Sciatic nerve (tissue), 2 donors: Measurements from ENCODE around the gene CUL5. TPM values are rescaled to one million over a fixed set of nuclear protein-coding genes. Genes with fewer than 3 reads are reported as not detected.
"Not testable (repeated sequence)": the region's sequence is repeated elsewhere in the genome, so short reads cannot be mapped to it uniquely, and the experiment has no call there.

Experiments used
- ATAC-seq: fragments of 200-7000 bp; cut with Tn5 transposase; one replicate; pipeline ENCODE4 v1.9.1; 2020; ENCODE audit warnings: mild to moderate bottlenecking, moderate library complexity
- DNase-seq: peaks from one replicate; pipeline ENCODE4 v3.0.0-alpha.2; 2020; ENCODE audit warnings: low spot score
- intact Hi-C: fragments of 100-400 bp; cut with DNase I; formaldehyde crosslinking; loops from one replicate; pipeline ENCODE4 v1.14.2; 2022
- total RNA-seq: library from RNA; stranded (reverse); fragmentation: NEBNext Ultra II Directional; extraction: Animal tissue kit (Norgen Biotek cat#: 25700); gene quantifications from one replicate; pipeline ENCODE4 v1.2.1, GENCODE V29; 2021
- donor health status: DM: no; HTN: no; CAD: no.
- donor health status: DM: no; HTN: no; CAD: no.

CUL5 gene
- total RNA-seq, 1 donor from 2014 or later: 41.5 TPM

DNA sequence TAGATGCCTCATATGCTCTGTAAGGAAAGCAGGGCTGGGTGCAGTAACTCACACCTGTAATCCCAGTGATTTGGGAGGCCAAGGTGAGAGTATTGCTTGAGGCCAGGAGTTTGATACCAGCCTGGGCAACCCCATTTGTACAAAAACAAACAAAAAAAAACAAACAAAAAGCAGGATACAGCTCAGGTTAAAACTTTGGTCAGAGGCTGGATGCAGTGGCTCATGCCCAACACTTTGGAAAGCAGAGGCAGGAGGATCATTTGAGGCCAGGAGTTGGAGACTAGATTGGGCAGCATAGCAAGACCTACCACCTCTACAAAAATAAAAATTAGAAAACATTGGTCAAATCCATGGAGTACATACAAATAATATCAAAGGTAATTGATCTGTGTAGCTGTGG is 7.9 kb downstream of the CUL5 start:
- ATAC-seq: no peak
- intact Hi-C loops: no loop called here
- no peak for DNase-seq

GRCh38 chr11:108018708-108019107 is 10.0 kb downstream of the CUL5 start:
- DNase-seq (no peak), ATAC-seq (no peak)
- intact Hi-C loops: no loop called here

GRCh38 chr11:108019870-108020540 is 11.3 kb downstream of the CUL5 start:
- intact Hi-C loops: no loop called here
- ATAC-seq: no peak
- DNase-seq: no peak

GRCh38 chr11:108025387-108026080 is 16.8 kb downstream of the CUL5 start:
- intact Hi-C loops: no loop called here

DNA sequence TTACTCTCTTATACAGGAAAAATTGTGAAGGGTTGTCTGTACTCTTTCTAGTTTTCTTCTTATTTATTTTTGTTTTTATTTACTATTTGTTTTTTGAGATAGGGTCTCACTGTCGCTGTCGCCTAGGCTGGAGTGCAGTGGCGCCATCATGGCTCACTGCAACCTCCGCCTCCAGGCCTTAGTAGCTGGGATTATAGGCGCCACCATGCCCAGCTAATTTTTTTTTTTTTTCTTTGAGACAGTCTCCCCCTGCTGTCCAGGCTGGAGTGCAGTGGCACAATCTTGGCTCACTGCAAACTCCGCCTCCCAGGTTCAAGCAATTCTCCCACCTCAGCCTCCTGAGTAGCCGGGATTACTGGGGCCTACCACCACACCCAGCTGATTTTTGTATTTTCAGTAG is 18.4 kb downstream of the CUL5 start:
- no peak for DNase-seq
- intact Hi-C loops: no loop called here
- no peak for ATAC-seq

More at GRCh38 chr11:108025387-108026080, 16.8 kb downstream of the CUL5 start:
- ATAC-seq (no peak), DNase-seq (no peak)

GRCh38 chr11:108028822-108029441 is 20.2 kb downstream of the CUL5 start:
- ATAC-seq, DNase-seq, intact Hi-C loops: not testable (repeated sequence)

DNA sequence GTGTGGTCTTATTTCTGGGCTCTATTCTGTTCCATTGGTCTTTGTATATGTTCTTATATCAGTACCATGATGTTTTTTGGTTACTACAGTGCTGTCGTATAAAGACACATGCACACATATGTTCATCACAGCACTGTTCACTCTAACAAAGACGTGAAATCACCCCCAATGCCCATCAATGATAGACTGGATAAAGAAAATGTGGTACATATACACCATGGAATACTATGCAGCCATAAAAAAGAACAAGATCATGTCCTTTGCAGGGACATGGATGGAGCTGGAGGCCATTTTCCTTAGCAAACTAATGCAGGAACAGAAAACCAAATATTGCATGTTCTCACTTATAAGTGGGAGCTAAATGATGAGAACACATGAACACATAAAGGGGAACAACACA is 22.9 kb downstream of the CUL5 start:
- intact Hi-C loops, ATAC-seq, DNase-seq: not testable (repeated sequence)

GRCh38 chr11:108032800-108033199 is 24.1 kb downstream of the CUL5 start:
- intact Hi-C loops: no loop called here
- no peak for ATAC-seq

GRCh38 chr11:108034034-108034433 is 25.3 kb downstream of the CUL5 start:
- ATAC-seq (no peak), DNase-seq (no peak)
- intact Hi-C loops: no loop called here

More at GRCh38 chr11:108032800-108033199, 24.1 kb downstream of the CUL5 start:
- no peak for DNase-seq

DNA sequence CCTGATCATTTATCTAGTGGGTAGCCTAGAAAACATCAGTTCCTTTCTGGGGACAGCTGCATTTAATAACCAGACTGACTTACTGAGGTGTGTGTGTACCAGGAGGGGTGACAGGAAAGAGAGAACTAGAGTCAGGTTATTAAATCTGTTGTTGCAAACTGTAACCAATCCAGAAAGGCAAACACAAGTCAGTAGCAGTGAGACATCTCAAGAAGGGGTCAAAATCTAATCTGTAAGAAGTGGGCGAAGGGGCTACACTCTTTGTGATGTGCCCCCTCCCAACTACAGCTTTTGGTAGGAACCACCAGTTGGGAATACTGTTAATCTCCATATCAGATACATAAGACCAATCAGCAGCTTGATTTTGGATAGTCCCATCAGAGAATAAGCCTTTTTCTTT is 26.3 kb downstream of the CUL5 start:
- ATAC-seq (no peak), DNase-seq (no peak)
- intact Hi-C loops: no loop called here

DNA sequence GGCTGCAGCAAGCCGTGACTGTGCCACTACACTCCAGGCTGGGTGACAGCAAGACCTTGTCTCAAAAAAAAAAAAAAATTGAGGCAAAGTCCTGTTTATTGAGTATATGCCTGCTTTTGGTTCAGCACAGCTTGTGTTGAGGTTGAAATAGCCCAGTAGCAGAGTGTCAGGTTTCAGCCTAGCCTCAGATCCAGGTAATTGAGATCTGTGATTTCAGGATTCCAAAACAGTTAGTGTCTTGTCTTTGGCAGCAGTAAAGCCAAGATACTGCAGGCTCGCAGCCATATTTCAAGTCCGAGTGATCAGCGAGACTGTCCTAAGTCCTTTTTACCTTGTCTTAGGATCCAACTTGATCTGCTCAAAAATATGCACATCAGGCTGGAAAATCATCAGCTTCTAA is 27.0 kb downstream of the CUL5 start:
- no peak for DNase-seq
- ATAC-seq: no peak
- intact Hi-C loops: no loop called here

GRCh38 chr11:108037211-108037610 is 28.5 kb downstream of the CUL5 start:
- intact Hi-C loops: no loop called here
- DNase-seq: no peak
- ATAC-seq: no peak

DNA sequence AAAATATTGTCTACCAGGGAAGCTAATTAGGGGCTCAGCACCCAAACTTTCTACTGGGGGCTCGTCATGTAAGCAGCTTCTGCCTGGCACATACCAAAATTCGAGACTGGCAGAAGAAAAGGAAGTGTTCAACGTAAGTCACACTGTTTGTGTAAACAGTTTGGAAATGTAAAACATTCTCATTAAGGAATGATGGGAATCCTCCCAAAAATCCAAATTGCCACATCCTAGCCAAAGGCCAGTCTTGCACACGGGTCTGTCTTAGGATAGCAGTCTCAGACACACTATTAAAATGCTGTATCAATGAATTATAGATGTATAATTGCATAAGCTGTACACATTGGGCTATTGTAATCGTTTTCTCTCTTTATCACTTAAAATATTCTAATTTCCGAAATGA is 28.9 kb downstream of the CUL5 start:
- ATAC-seq (no peak), DNase-seq (no peak)
- intact Hi-C loops: no loop called here

- no peak for ATAC-seq
- no peak for DNase-seq
- intact Hi-C loops: no loop called here
Observed at GRCh38 chr11:108048269-108048668, 39.6 kb downstream of the CUL5 start.

- DNase-seq: no peak
- intact Hi-C loops: no loop called here
Observed at GRCh38 chr11:108062336-108062735, 53.6 kb downstream of the CUL5 start.

DNA sequence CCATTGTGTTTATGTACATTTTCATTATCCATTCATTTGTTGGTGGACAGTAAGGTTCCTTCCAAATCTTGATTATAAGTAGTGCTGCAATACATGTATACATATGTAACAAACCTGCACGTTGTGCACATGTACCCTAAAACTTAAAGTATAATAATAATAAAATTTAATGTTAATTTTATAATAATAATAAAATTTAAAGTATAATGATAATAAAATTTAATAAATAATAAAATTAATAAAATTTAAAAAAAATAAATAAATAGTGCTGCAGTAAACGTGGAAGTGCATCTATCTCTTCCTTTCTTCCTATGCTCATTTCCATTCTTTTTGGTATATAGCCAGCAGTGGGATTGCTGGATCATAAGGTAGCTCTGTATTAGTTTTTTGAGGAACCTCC is 54.7 kb downstream of the CUL5 start:
- ATAC-seq (no peak), DNase-seq (no peak)
- intact Hi-C loops: no loop called here

More at GRCh38 chr11:108062336-108062735, 53.6 kb downstream of the CUL5 start:
- no peak for ATAC-seq

GRCh38 chr11:108069947-108070346 is 61.2 kb downstream of the CUL5 start:
- DNase-seq (no peak), ATAC-seq (no peak)
- intact Hi-C loops: no loop called here

DNA sequence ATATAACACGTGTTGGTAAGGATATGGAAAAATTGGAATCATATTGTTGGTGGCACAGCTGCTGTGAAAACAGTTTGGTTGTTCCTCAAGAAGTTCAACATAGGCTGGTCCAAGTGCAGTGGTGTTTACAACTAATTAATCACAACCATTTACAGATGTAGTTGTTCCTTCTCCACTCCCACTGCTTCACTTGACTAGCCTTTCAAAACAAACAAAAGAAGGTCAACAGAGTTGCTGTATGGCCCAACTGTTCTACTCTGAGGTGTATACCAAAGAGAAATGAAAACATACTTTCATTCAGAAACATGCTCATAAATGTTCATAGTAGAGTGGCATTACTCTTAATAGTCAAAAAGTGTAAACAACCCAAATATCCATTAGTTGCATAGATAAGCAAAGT is 76.1 kb downstream of the CUL5 start:
- no peak for ATAC-seq
- DNase-seq: no peak
- intact Hi-C loops: no loop called here

DNA sequence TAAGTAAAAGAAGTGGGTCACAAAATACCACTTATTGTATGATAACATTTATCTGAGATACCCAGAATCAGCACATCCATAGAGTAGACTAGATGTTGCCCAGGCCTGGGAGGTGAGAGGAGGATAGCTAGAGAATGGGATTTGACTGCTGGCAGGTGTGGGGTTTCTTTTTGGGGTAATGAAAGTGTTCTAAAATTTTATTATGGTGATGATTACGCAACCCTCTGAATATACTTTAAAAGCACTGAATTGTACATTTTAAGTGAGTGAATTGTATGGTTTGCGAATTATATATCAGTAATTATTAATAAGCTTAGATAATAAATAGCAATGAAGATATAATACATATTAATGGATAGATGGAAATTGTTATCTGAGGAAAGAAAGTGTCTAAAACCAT is 77.0 kb downstream of the CUL5 start:
- intact Hi-C loops: no loop called here
- ATAC-seq: no peak
- DNase-seq: no peak

GRCh38 chr11:108092134-108092533 is 83.4 kb downstream of the CUL5 start:
- ATAC-seq: no peak
- intact Hi-C loops: no loop called here
- DNase-seq: no peak
